Measurements from ENCODE around the gene PROP1.

DNA sequence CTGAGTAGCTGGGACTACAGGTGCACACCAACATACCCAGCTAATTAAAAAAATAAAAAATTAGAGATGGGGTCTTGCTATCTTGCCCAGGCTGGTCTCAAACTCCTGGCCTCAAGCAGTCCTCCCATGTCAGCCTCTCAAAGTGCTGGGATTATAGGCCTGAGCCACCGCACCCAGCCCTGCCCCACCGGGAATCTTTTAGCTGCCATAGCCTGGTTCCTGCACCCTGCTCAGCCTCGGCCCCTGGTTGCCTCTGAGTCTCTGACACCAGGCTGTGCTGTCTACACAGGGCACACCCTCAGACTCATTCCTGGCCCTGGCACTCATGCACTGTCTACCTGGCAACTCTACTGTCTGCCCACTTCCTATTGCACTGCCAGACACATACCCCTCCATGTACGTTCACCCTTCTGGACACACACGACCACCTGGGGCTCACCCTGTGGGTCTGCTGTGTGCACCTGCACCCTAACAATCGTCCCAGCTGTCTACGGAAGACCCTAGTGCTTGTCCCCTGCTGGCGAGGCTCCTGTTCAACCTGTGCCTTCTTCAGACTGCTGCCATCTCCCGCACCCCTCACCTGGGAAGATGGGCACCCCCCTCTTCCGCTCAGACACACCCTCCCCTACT, 1.4 kb downstream of the PROP1 start:
- TF ChIP-seq, protein P1, sequence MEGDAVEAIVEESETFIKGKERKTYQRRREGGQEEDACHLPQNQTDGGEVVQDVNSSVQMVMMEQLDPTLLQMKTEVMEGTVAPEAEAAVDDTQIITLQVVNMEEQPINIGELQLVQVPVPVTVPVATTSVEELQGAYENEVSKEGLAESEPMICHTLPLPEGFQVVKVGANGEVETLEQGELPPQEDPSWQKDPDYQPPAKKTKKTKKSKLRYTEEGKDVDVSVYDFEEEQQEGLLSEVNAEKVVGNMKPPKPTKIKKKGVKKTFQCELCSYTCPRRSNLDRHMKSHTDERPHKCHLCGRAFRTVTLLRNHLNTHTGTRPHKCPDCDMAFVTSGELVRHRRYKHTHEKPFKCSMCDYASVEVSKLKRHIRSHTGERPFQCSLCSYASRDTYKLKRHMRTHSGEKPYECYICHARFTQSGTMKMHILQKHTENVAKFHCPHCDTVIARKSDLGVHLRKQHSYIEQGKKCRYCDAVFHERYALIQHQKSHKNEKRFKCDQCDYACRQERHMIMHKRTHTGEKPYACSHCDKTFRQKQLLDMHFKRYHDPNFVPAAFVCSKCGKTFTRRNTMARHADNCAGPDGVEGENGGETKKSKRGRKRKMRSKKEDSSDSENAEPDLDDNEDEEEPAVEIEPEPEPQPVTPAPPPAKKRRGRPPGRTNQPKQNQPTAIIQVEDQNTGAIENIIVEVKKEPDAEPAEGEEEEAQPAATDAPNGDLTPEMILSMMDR (IDR thresholded peaks at IDR 0.05; ENCODE audit: low read depth, low read length), result no peak
- TF ChIP-seq POLR2A (IDR thresholded peaks at IDR 0.05; ENCODE audit: extremely low read depth, insufficient read length), result no peak
- TF ChIP-seq, protein P2, sequence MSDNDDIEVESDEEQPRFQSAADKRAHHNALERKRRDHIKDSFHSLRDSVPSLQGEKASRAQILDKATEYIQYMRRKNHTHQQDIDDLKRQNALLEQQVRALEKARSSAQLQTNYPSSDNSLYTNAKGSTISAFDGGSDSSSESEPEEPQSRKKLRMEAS (IDR thresholded peaks at IDR 0.05; ENCODE audit: low read depth, low read length), result no peak

Data from NB4 (cell line).